ENCODE data around the gene SCYGR2. TPM values are rescaled to one million over a fixed set of nuclear protein-coding genes. Genes with fewer than 3 reads are reported as not detected.

Gene SCYGR2
- total RNA-seq, 1 experiment from 2014 or later, result not detected

- CTCF ChIA-PET, result no interaction called here
- Histone ChIP-seq H3K9ac (ENCODE audit: low read length) (no peak overlapping the region), H3K27me3 (ENCODE audit: insufficient read depth, low read length) (no peaks in the 10 kb centered on the region), H3K9me3 (ENCODE audit: control insufficient read depth in 1 of 2, insufficient read depth in 1 of 2, low read depth in 1 of 2, low read length in 2 of 2) (no peaks in the 10 kb centered on the region), H4K20me1 (ENCODE audit: insufficient read depth) (no peaks in the 10 kb centered on the region), H3K4me1 (ENCODE audit: control insufficient read depth in 1 of 2, insufficient read depth in 2 of 2, low read length in 2 of 2) (peaks cover 3 to 5% of the 10 kb centered on the region in 2 experiments; a peak in 3 of 4 replicates), H3K79me2 (ENCODE audit: insufficient read depth, low read length) (no peaks in the 10 kb centered on the region), H3K27ac (ENCODE audit: low read depth, low read length) (no peak overlapping the region), H2AFZ (ENCODE audit: low read depth, low read length, poor library complexity, severe bottlenecking) (no peak overlapping the region), H3K9me2 (ENCODE audit: insufficient read depth) (no peaks in the 10 kb centered on the region), H3K4me3 (replicated peaks in 1 of 2; ENCODE audit: low read depth in 1 of 2, low read length in 2 of 2) (no peak overlapping the region), H3K4me2 (ENCODE audit: low read length) (no peak overlapping the region), H3K36me3 (ENCODE audit: control insufficient read depth in 1 of 2, insufficient read depth in 2 of 2, low read length in 2 of 2) (no peaks in the 10 kb centered on the region)
- ATAC-seq, result no peak
- intact Hi-C loops (cut with micrococcal nuclease), result no loop called here
- no peak for DNase-seq (ENCODE audit: low read depth, low spot score)
- POLR2A ChIA-PET, result no interaction called here
- RAD21 ChIA-PET (ENCODE audit: low non-redundant PET in 1 of 2, low total read pairs in 2 of 2, uncharacterized antibody in 2 of 2, unreplicated experiment in 2 of 2), result no interaction called here
- TF ChIP-seq EGR1 (IDR thresholded peaks at IDR 0.05; ENCODE audit: low read depth) (no peak), POLR2AphosphoS5 (IDR thresholded peaks at IDR 0.05; ENCODE audit: low read depth, low read length) (no peak), CTCF (IDR thresholded peaks at IDR 0.05 in 2 of 3, conservative IDR thresholded peaks at IDR 0.05 in 1 of 3; ENCODE audit: borderline replicate concordance in 1 of 3, insufficient read depth in 1 of 3, low read depth in 2 of 3, low read length in 2 of 3) (no peak), CEBPB (IDR thresholded peaks at IDR 0.05; ENCODE audit: low read depth) (no peak), RAD21 (IDR thresholded peaks at IDR 0.05; ENCODE audit: low read depth) (no peak), FOSL1 (IDR thresholded peaks at IDR 0.05; ENCODE audit: low read depth) (no peak), EZH2phosphoT487 (IDR thresholded peaks at IDR 0.05; ENCODE audit: borderline replicate concordance) (no peak), ZFX (IDR thresholded peaks at IDR 0.05) (no peak)
- no TSS peak for BruUV-seq (replicated peaks)
These were observed 5.9 kb upstream of the SCYGR2 start for GRCh38 chr2:227592694-227593387.

DNA sequence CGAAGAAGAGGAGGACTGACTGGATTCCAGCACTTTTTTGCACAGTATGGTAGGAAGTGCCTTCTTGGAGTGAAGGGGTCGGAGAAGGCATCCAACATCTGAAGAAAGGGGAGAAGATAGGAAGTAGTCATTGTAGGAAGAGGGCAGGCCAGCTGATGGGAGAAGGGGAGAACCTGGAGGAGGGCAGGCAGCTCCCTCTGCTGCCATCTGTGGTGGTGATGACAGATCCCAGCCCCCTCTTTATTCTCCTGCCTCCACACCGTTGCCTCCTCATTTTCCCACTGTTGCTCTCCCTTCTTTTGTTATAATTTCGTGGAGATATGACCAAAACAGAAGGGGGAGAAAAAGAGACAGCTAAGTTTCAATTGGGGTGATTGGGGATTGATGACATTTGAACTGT, 2.9 kb upstream of the SCYGR2 start:
- Histone ChIP-seq H3K9me3 (ENCODE audit: control insufficient read depth in 1 of 2, insufficient read depth in 1 of 2, low read depth in 1 of 2, low read length in 2 of 2) (no peaks in the 10 kb centered on the region), H3K9ac (ENCODE audit: low read length) (no peak overlapping the region), H3K4me1 (ENCODE audit: control insufficient read depth in 1 of 2, insufficient read depth in 2 of 2, low read length in 2 of 2) (peaks cover 8 to 13% of the 10 kb centered on the region in 2 experiments; a peak in 3 of 4 replicates), H3K36me3 (ENCODE audit: control insufficient read depth in 1 of 2, insufficient read depth in 2 of 2, low read length in 2 of 2) (no peaks in the 10 kb centered on the region), H4K20me1 (ENCODE audit: insufficient read depth) (no peaks in the 10 kb centered on the region), H3K79me2 (ENCODE audit: insufficient read depth, low read length) (no peaks in the 10 kb centered on the region), H3K9me2 (ENCODE audit: insufficient read depth) (no peaks in the 10 kb centered on the region), H2AFZ (ENCODE audit: low read depth, low read length, poor library complexity, severe bottlenecking) (no peak overlapping the region), H3K4me3 (replicated peaks in 1 of 2; ENCODE audit: low read depth in 1 of 2, low read length in 2 of 2) (no peak overlapping the region), H3K27ac (ENCODE audit: low read depth, low read length) (no peak overlapping the region), H3K4me2 (ENCODE audit: low read length) (no peak overlapping the region), H3K27me3 (ENCODE audit: insufficient read depth, low read length) (no peaks in the 10 kb centered on the region)
- TF ChIP-seq CTCF (IDR thresholded peaks at IDR 0.05 in 2 of 3, conservative IDR thresholded peaks at IDR 0.05 in 1 of 3; ENCODE audit: borderline replicate concordance in 1 of 3, insufficient read depth in 1 of 3, low read depth in 2 of 3, low read length in 2 of 3), result peak in 1 of 3 experiments; percentile 6; a peak in 1 of 6 replicates
- no peak for TF ChIP-seq CBX3 (IDR thresholded peaks at IDR 0.05; ENCODE audit: low read depth)
- no peak for TF ChIP-seq POLR2AphosphoS5 (IDR thresholded peaks at IDR 0.05; ENCODE audit: low read depth, low read length)
- TF ChIP-seq TCF7L2 (IDR thresholded peaks at IDR 0.05; ENCODE audit: borderline replicate concordance, extremely low read depth, insufficient read depth, insufficient read length), result no peak
- TF ChIP-seq SIN3A (IDR thresholded peaks at IDR 0.05; ENCODE audit: low read depth), result no peak
- ATAC-seq (peak; percentile 49; the same call in 1 of the 2 replicates), DNase-seq (ENCODE audit: low read depth, low spot score) (no peak)
- BruUV-seq (replicated peaks), result no TSS peak
- CTCF ChIA-PET, result no interaction called here
- RAD21 ChIA-PET (ENCODE audit: low non-redundant PET in 1 of 2, low total read pairs in 2 of 2, uncharacterized antibody in 2 of 2, unreplicated experiment in 2 of 2), result no interaction called here
- POLR2A ChIA-PET, result no interaction called here
- intact Hi-C loops (cut with micrococcal nuclease), result no loop called here
